Right lobe of liver (tissue), 6 donors: ENCODE measurements around the gene NDUFS4. TPM values are rescaled to one million over a fixed set of nuclear protein-coding genes. Genes with fewer than 3 reads are reported as not detected.
A peak's percentile ranks its signal among the peaks of the same experiment; 100 is the strongest.

Experiments used
- ATAC-seq, 4 donors: fragments of 200-7000 bp; cut with Tn5 transposase; one replicate each; pipeline ENCODE4 v1.9.1; 2020; ENCODE audit warnings: mild to moderate bottlenecking in 4 of 4, moderate library complexity in 4 of 4
- DNase-seq, 3 donors: peaks; one replicate each; pipeline ENCODE4 v3.0.0-alpha.2; 2020
- H3K27ac ChIP-seq, 3 donors: fragments of 200-600 bp; one replicate each; pipeline ENCODE4 v1.8.0; 2022
- H3K27me3 ChIP-seq, 2 donors: fragments of 200-600 bp; one replicate each; pipeline ENCODE4 v1.8.0; 2022
- H3K36me3 ChIP-seq, 4 donors: fragments of 200-600 bp; sonication (generic) in 1 of 4; one replicate each; pipeline versions ENCODE4 v1.5.1 to v1.8.0; 2017 to 2022; ENCODE audit warnings: control low read depth in 1 of 4
- H3K4me1 ChIP-seq, 4 donors: fragments of 200-600 bp; sonication (generic) in 1 of 4; one replicate each; pipeline versions ENCODE4 v1.5.1 to v1.8.0; 2017 to 2022; ENCODE audit warnings: control low read depth in 1 of 4
- H3K4me3 ChIP-seq, 3 donors: fragments of 200-600 bp; one replicate each; pipeline ENCODE4 v1.8.0; 2022
- H3K9me3 ChIP-seq, 4 donors: fragments of 200-600 bp; sonication (generic) in 1 of 4; one replicate each; pipeline versions ENCODE4 v1.5.1 to v1.8.0; 2017 to 2022; ENCODE audit warnings: control low read depth in 1 of 4
- CTCF ChIP-seq, 4 donors: fragments of 200-600 bp in 3 of 4; fragments of 450-650 bp in 1 of 4; IDR thresholded peaks; one replicate each; pipeline versions ENCODE4 v1.5.1 to v1.8.0; 2016 to 2022; ENCODE audit warnings: antibody characterized with exemption in 4 of 4, mild to moderate bottlenecking in 2 of 4
- POLR2A ChIP-seq: fragments of 450-650 bp; IDR thresholded peaks from one replicate; pipeline ENCODE4 v1.6.1; 2017; ENCODE audit warnings: antibody characterized with exemption, mild to moderate bottlenecking
- WGBS: methylation state at CpG from one replicate; pipeline ENCODE4 v1.1.6; 2018; ENCODE audit warnings: low coverage, low lambda C conversion rate; ENCODE audit not compliant: insufficient coverage; ENCODE audit errors: missing lambda C conversion rate; 5-methylcytosine and 5-hydroxymethylcytosine counted together
- intact Hi-C, 2 donors: fragments of 100-400 bp; cut with DNase I; formaldehyde crosslinking; loops; one replicate each; pipeline versions ENCODE4 v1.11.2 to v1.14.1; 2022
- long read RNA-seq: library from polyadenylated mRNA; unstranded; transcript quantifications from one replicate; pipeline ENCODE4 v2.0.0, GENCODE V29; 2019
- total RNA-seq, 6 experiments: library from RNA; depleted of rRNA in 2 of 6; stranded (reverse); fragments of >200 nt in 2 of 6; fragmentation: NEBNext Ultra II Directional in 3 of 6; extraction: Animal tissue kit (Norgen Biotek cat#: 25700) in 3 of 6; gene quantifications; one replicate each; pipeline versions ENCODE4 v1.1.0 to v1.2.4, GENCODE V29; 2016 to 2023
- donor health status: DM: no; HTN: yes; CAD: no.
- donor health status: DM: no; HTN: no; CAD: no.
- donor health status: DM: no; HTN: no; CAD: no.
- donor health status: DM: no; HTN: yes; CAD: no.
- donor health status: DM: no; HTN: yes; CAD: no.

The NDUFS4 gene
- total RNA-seq = 10 to 100 TPM; 44.3 to 69.4 (median 48.8) TPM
- long read RNA-seq, transcript NDUFS4-201 (5 exons, 675 nt) = major isoform, 10 of 11 reads
- long read RNA-seq, partial matches to known transcripts = 0 of 11 reads
- long read RNA-seq, other reads (novel, unspliced or antisense) = 0 of 11 reads

GRCh38 chr5:53560506-53561191 lies at the start of gene NDUFS4:
NDUFS4 (plus strand) TSS chr5:53560639; CDS start chr5:53560663, 24 bp downstream.
- WGBS = 0% methylated on average over 15 of the region's 30 CpGs
- DNase-seq = peak; percentile 79 to 90 (median 82)
- intact Hi-C loops = no loop called here

DNA sequence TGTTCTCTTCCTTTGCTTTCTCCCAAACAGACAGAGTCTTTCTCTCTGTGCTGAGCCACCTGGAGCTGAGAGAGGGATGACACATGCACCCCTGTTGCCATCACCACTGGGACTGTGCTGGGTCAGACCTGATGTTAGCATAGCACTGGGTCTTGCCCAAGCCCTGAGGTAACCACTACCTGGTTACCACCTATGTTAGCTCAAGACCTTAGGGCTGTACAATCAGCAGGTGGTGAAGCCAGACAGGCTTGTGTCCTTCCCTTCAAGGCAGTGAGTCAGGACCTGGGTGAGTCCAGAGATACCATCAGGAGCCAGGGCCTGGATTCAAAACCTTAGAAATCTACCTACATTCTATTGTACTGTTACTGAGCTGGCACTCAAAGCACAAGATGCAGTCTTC lies 47.9 kb upstream of the NDUFS4 start:
- Histone ChIP-seq H3K9me3 (no peaks in the 10 kb centered on the region), H3K36me3 (no peaks in the 10 kb centered on the region), H3K27me3 (no peaks in the 10 kb centered on the region), H3K27ac (no peak overlapping the region), H3K4me1 (no peaks in the 10 kb centered on the region), H3K4me3 (no peak overlapping the region)
- no peak for ATAC-seq
- DNase-seq = no peak
- intact Hi-C loops = no loop called here
- TF ChIP-seq POLR2A (no peak), CTCF (IDR thresholded peaks at IDR 0.05) (no peak)

More at GRCh38 chr5:53560506-53561191, at the start of gene NDUFS4:
- H3K36me3 ChIP-seq = no peaks in the 10 kb centered on the region
- peak within 1 kb of the TSS; percentile 77 to 92 (median 87) for H3K27ac ChIP-seq
- peak; percentile 95 to 98 (median 96) for ATAC-seq
- TF ChIP-seq POLR2A = peak; percentile 52
- TF ChIP-seq CTCF (IDR thresholded peaks at IDR 0.05) = no peak
- no peaks in the 10 kb centered on the region for H3K27me3 ChIP-seq
- H3K4me1 ChIP-seq = peaks cover 0 to 10% (median 4%) of the 10 kb centered on the region in 4 donors
- no peaks in the 10 kb centered on the region for H3K9me3 ChIP-seq
- H3K4me3 ChIP-seq = peak within 1 kb of the TSS; percentile 75 to 87 (median 77)

DNA sequence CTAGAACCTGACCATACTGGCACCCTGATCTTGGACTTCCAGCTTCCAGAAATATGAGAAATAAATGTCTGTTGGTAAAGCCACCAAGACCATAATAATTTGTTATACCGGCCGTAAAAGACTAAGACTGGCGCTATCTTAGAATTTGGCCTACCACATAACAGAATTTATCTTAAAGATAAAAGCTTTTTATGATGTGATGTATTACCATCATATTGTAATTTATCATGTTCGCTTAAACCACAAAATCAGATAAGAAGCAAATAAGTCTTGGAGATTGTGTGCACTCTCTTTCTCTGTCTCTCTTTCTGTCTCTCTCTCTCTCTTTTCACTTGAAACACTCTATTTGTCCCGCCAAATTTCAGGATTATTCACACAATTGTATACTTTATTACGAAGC lies 44.5 kb upstream of the NDUFS4 start:
- Histone ChIP-seq H3K27ac (no peak overlapping the region), H3K36me3 (no peaks in the 10 kb centered on the region), H3K4me3 (no peak overlapping the region), H3K27me3 (no peaks in the 10 kb centered on the region), H3K9me3 (no peaks in the 10 kb centered on the region), H3K4me1 (no peaks in the 10 kb centered on the region)
- TF ChIP-seq POLR2A (no peak), CTCF (IDR thresholded peaks at IDR 0.05) (no peak)
- WGBS = 73% methylated on average over 6 of the region's 6 CpGs
- ATAC-seq (no peak), DNase-seq (no peak)
- intact Hi-C loops = no loop called here

DNA sequence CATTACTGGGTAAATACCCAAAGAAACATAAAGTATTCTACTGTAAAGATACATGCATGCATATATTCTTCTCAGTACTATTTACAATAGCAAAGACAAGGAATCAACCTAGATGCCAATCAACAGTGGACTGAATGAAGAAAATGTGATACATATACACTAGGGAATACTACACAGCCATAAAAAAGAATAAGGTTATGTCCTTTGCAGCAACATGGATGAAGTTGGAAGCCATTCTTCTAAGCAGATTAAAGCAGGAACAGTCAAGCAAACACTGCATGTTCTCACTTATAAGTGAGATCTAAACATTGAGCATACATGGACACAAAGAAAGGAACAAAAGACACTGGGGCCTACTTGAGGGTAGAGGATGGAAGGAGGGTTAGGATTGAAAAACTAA lies 39.6 kb upstream of the NDUFS4 start:
- intact Hi-C loops = no loop called here
- ATAC-seq (no peak), DNase-seq (no peak)
- Histone ChIP-seq H3K27ac (no peak overlapping the region), H3K4me1 (no peaks in the 10 kb centered on the region), H3K36me3 (no peaks in the 10 kb centered on the region), H3K27me3 (no peaks in the 10 kb centered on the region), H3K9me3 (peaks cover 0 to 2% (median 0%) of the 10 kb centered on the region in 4 donors), H3K4me3 (no peak overlapping the region)
- no peak for TF ChIP-seq POLR2A
- TF ChIP-seq CTCF (IDR thresholded peaks at IDR 0.05) = no peak
